ENCODE data around the gene CLDN3. TPM values are rescaled to one million over a fixed set of nuclear protein-coding genes. Genes with fewer than 3 reads are reported as not detected.

Gene CLDN3
- total and polyA plus RNA-seq, 7 donors = 0.71 to 705 (median 174) TPM; not detected in 2

GRCh38 chr7:73749931-73750776 lies 19.9 kb downstream of the CLDN3 start:
- Histone ChIP-seq H3K36me3 (no peaks in the 10 kb centered on the region), H3K4me1 (peaks cover 0 to 11% (median 9%) of the 10 kb centered on the region in 4 donors), H3K4me3 (no peak overlapping the region), H3K27ac (no peak overlapping the region), H3K9me3 (no peaks in the 10 kb centered on the region), H3K27me3 (no peaks in the 10 kb centered on the region)
- no peak for DNase-seq
- intact Hi-C loops (cut with DNase I) = no loop called here
- WGBS, 2 donors = 40 to 61% methylated on average over 16 of the region's 16 CpGs
- no peak for TF ChIP-seq EP300 (IDR thresholded peaks at IDR 0.05)
- no peak for TF ChIP-seq POLR2AphosphoS5 (IDR thresholded peaks at IDR 0.05)
- no peak for TF ChIP-seq CTCF (IDR thresholded peaks at IDR 0.05)
- TF ChIP-seq POLR2A (IDR thresholded peaks at IDR 0.05) = no peak

- peaks cover 0 to 19% (median 9%) of the 10 kb centered on the region in 4 donors for H3K4me1 ChIP-seq
- no peaks in the 10 kb centered on the region for H3K27me3 ChIP-seq
- no peak overlapping the region for H3K4me3 ChIP-seq
- H3K27ac ChIP-seq = peak overlapping the region in 2 of 4 donors; percentile 28 to 68
- TF ChIP-seq EP300 (IDR thresholded peaks at IDR 0.05) = no peak
- TF ChIP-seq CTCF (IDR thresholded peaks at IDR 0.05) = no peak
- peak in 1 of 4 donors; percentile 10 for TF ChIP-seq POLR2AphosphoS5 (IDR thresholded peaks at IDR 0.05)
- TF ChIP-seq POLR2A (IDR thresholded peaks at IDR 0.05) = no peak
- intact Hi-C loops (cut with DNase I) = no loop called here
- H3K9me3 ChIP-seq = no peaks in the 10 kb centered on the region
- WGBS, 2 donors = 27 to 63% methylated on average over 4 of the region's 4 CpGs
- H3K36me3 ChIP-seq = no peaks in the 10 kb centered on the region
- DNase-seq = no peak
These were observed 23.7 kb downstream of the CLDN3 start for GRCh38 chr7:73746378-73746777.

DNA sequence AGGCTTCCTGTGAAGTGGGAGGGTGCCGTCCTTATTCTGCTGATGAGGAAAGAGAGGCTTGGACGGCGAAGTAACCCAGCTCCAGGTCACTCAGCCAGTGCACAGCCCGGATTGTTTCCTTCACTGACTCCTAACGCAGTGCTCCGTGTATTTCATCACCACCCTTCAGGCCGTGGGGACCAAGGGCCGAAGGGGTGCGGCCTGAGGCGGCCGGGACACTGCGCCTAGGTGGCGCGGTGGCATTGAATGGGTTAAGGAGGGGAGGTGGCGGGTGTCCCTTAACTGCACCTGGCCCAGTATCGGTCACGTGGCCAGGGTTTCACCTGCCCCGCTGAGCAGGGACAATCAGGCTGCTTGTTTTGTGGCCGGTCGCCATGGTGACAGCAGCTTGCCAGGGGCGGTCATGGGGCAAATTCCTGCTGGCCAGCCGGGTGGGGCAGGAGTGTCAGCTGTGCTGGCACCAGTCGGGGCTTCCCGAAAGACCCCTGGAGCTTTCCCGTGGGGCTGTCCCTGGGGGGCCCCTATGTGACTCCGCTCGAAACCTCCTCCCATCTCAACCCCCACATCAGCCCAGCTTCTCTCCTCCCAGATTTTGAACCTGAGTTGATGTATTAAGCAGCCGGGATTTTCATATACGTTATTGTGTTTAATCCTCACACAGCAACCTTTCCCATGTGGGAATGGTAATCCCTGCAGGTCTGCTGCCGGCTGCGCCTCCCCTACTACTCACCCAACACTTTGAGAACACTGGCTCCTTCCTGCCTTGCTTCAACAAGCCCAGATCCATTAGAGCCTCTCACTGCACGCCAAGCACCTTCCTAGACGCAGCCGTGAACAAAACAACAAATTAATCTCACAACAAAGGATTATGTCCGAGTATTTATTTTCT lies 27.1 kb downstream of the CLDN3 start:
- intact Hi-C loops (cut with DNase I) = no loop called here
- Histone ChIP-seq H3K4me3 (no peak overlapping the region), H3K27me3 (no peaks in the 10 kb centered on the region), H3K27ac (peak overlapping the region in 1 of 4 donors; percentile 25), H3K9me3 (no peaks in the 10 kb centered on the region), H3K36me3 (no peaks in the 10 kb centered on the region), H3K4me1 (peaks cover 0 to 31% (median 14%) of the 10 kb centered on the region in 4 donors)
- TF ChIP-seq CTCF (IDR thresholded peaks at IDR 0.05) = no peak
- TF ChIP-seq POLR2A (IDR thresholded peaks at IDR 0.05) = no peak
- no peak for TF ChIP-seq POLR2AphosphoS5 (IDR thresholded peaks at IDR 0.05)
- no peak for TF ChIP-seq EP300 (IDR thresholded peaks at IDR 0.05)
- peak; percentile 69 for DNase-seq
- 11 to 43% methylated on average over 35 of the region's 35 CpGs for WGBS, 2 donors

- no peak for DNase-seq
- WGBS, 2 donors = 27 to 63% methylated on average over 7 of the region's 7 CpGs
- Histone ChIP-seq H3K27me3 (no peaks in the 10 kb centered on the region), H3K27ac (peak overlapping the region in 1 of 4 donors; percentile 4), H3K4me3 (no peak overlapping the region), H3K9me3 (no peaks in the 10 kb centered on the region), H3K4me1 (peaks cover 0 to 37% (median 21%) of the 10 kb centered on the region in 4 donors), H3K36me3 (peaks cover 0 to 2% (median 0%) of the 10 kb centered on the region in 4 donors)
- intact Hi-C loops (cut with DNase I) = no loop called here
- no peak for TF ChIP-seq EP300 (IDR thresholded peaks at IDR 0.05)
- no peak for TF ChIP-seq CTCF (IDR thresholded peaks at IDR 0.05)
- no peak for TF ChIP-seq POLR2AphosphoS5 (IDR thresholded peaks at IDR 0.05)
- no peak for TF ChIP-seq POLR2A (IDR thresholded peaks at IDR 0.05)
These were observed 27.7 kb downstream of the CLDN3 start for GRCh38 chr7:73742338-73742752.

All from sigmoid colon (tissue), 7 donors.